Measurements from ENCODE around the gene NCK1. TPM values are rescaled to one million over a fixed set of nuclear protein-coding genes. Genes with fewer than 3 reads are reported as not detected.

The NCK1 gene
- total and polyA plus RNA-seq, 9 of the 15 experiments (the other 6 are each of a cell fraction or from before 2014, with no cell fraction given): 17.3 to 30.5 (median 25.0) TPM

DNA sequence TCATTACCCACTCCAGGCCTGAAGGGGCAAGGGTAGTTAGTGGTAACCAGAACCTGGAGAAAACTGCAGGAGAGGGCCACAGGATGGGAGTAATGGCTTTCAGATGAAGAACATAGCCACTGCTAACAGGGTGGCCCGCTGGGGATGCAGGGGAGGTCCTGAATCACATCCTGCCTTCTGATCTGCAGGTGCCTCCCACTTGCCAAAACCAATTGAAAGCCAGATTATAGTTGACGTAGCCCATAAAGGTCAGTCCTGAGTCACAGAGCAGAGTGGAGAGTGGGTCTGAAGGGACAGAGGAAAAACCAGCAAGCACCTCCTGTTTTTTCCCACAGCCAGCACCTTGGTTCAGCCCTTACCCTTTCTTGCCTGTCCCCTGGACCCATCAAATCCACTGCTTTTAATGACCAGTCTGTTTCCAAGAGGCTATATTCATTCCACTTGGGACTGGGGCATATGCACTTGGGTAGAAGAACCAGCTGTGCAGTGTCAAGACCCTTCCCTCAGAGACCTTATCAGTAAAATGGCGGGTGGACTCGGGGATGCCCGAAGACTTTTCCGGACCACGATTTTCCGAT, 43.7 kb upstream of the NCK1 start (continued):
- no peak for TF ChIP-seq CBX8 (IDR thresholded peaks at IDR 0.05; ENCODE audit: borderline replicate concordance, extremely low read depth, low read depth, low read length, poor library complexity, severe bottlenecking)
- TF ChIP-seq, protein P1, sequence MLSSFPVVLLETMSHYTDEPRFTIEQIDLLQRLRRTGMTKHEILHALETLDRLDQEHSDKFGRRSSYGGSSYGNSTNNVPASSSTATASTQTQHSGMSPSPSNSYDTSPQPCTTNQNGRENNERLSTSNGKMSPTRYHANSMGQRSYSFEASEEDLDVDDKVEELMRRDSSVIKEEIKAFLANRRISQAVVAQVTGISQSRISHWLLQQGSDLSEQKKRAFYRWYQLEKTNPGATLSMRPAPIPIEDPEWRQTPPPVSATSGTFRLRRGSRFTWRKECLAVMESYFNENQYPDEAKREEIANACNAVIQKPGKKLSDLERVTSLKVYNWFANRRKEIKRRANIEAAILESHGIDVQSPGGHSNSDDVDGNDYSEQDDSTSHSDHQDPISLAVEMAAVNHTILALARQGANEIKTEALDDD (IDR thresholded peaks at IDR 0.05): peak; percentile 76
- TF ChIP-seq AFF1 (IDR thresholded peaks at IDR 0.05; ENCODE audit: low read depth in 1 of 2, partially characterized antibody in 2 of 2): peak in 1 of 2 experiments; percentile 21
- TF ChIP-seq RFX5 (IDR thresholded peaks at IDR 0.05; ENCODE audit: low read depth, low read length): no peak
- TF ChIP-seq TAL1 (IDR thresholded peaks at IDR 0.05): no peak
- no peak for TF ChIP-seq SREBF1 (IDR thresholded peaks at IDR 0.05; ENCODE audit: borderline replicate concordance, low read depth, low read length)
- peak in 1 of 2 experiments; percentile 70; a peak in 1 of 4 replicates for TF ChIP-seq RCOR1 (IDR thresholded peaks at IDR 0.05; ENCODE audit: borderline replicate concordance in 1 of 2, low read depth in 2 of 2, low read length in 2 of 2)
- TF ChIP-seq NUFIP1 (IDR thresholded peaks at IDR 0.05; ENCODE audit: partially characterized antibody): no peak
- no peak for TF ChIP-seq ZNF282 (CRISPR knock-in tag; IDR thresholded peaks at IDR 0.05)
- peak in 1 of 2 experiments; percentile 57; a peak in 2 of 4 replicates for TF ChIP-seq KDM1A (IDR thresholded peaks at IDR 0.05)
- no peak for TF ChIP-seq PCBP1 (IDR thresholded peaks at IDR 0.05; ENCODE audit: low read depth, low read length, poor library complexity, severe bottlenecking)
- no peak for TF ChIP-seq SRSF7 (optimal IDR thresholded peaks at IDR 0.05; ENCODE audit: low read depth, low read length)
- TF ChIP-seq, protein P2, sequence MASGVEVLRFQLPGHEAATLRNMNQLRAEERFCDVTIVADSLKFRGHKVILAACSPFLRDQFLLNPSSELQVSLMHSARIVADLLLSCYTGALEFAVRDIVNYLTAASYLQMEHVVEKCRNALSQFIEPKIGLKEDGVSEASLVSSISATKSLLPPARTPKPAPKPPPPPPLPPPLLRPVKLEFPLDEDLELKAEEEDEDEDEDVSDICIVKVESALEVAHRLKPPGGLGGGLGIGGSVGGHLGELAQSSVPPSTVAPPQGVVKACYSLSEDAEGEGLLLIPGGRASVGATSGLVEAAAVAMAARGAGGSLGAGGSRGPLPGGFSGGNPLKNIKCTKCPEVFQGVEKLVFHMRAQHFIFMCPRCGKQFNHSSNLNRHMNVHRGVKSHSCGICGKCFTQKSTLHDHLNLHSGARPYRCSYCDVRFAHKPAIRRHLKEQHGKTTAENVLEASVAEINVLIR (CRISPR knock-in tag; IDR thresholded peaks at IDR 0.05): no peak
